ENCODE results near the gene TNS3.

Gene TNS3

GRCh38 chr7:47531584-47532492 is 50.1 kb downstream of the TNS3 start:
- no peak for DNase-seq (ENCODE audit: low read depth)
- no peak overlapping the region for H3K4me3 ChIP-seq (ENCODE audit: control insufficient read depth, low read depth, low read length)
- TF ChIP-seq CTCF (IDR thresholded peaks at IDR 0.05; ENCODE audit: control insufficient read depth, insufficient read depth, low read depth, low read length, missing control alignments), result no peak

GRCh38 chr7:47529826-47530555 is 51.9 kb downstream of the TNS3 start:
- DNase-seq (ENCODE audit: low read depth), result no peak
- no peak for TF ChIP-seq CTCF (IDR thresholded peaks at IDR 0.05; ENCODE audit: control insufficient read depth, insufficient read depth, low read depth, low read length, missing control alignments)
- no peak overlapping the region for H3K4me3 ChIP-seq (ENCODE audit: control insufficient read depth, low read depth, low read length)

- DNase-seq (ENCODE audit: low read depth), result no peak
- no peak for TF ChIP-seq CTCF (IDR thresholded peaks at IDR 0.05; ENCODE audit: control insufficient read depth, insufficient read depth, low read depth, low read length, missing control alignments)
- H3K4me3 ChIP-seq (ENCODE audit: control insufficient read depth, low read depth, low read length), result no peak overlapping the region
Observed at GRCh38 chr7:47529405-47529804, 52.5 kb downstream of the TNS3 start.

GRCh38 chr7:47528471-47528870 is 53.4 kb downstream of the TNS3 start:
- no peak overlapping the region for H3K4me3 ChIP-seq (ENCODE audit: control insufficient read depth, low read depth, low read length)
- no peak for DNase-seq (ENCODE audit: low read depth)
- no peak for TF ChIP-seq CTCF (IDR thresholded peaks at IDR 0.05; ENCODE audit: control insufficient read depth, insufficient read depth, low read depth, low read length, missing control alignments)

- no peak overlapping the region for H3K4me3 ChIP-seq (ENCODE audit: control insufficient read depth, low read depth, low read length)
- no peak for TF ChIP-seq CTCF (IDR thresholded peaks at IDR 0.05; ENCODE audit: control insufficient read depth, insufficient read depth, low read depth, low read length, missing control alignments)
- no peak for DNase-seq (ENCODE audit: low read depth)
Observed at GRCh38 chr7:47526466-47526865, 55.4 kb downstream of the TNS3 start.

GRCh38 chr7:47525066-47525623 is 56.8 kb downstream of the TNS3 start:
- no peak overlapping the region for H3K4me3 ChIP-seq (ENCODE audit: control insufficient read depth, low read depth, low read length)
- DNase-seq (ENCODE audit: low read depth), result no peak
- TF ChIP-seq CTCF (IDR thresholded peaks at IDR 0.05; ENCODE audit: control insufficient read depth, insufficient read depth, low read depth, low read length, missing control alignments), result no peak
